Measurements from ENCODE around the gene PRMT1. TPM values are rescaled to one million over a fixed set of nuclear protein-coding genes. Genes with fewer than 3 reads are reported as not detected.

The PRMT1 gene
- polyA plus RNA-seq, 1 of the 3 experiments (the other 2 are of a cell fraction) = 789 TPM

GRCh38 chr19:49645592-49645991 lies 31.5 kb upstream of the PRMT1 start:
- no peak overlapping the region for H3K4me3 ChIP-seq (ENCODE audit: low read depth in 2 of 2, low read length in 1 of 2)
- no peaks in the 10 kb centered on the region for H3K9me2 ChIP-seq
- no peak overlapping the region for H2AFZ ChIP-seq (ENCODE audit: low read depth)
- H3K27me3 ChIP-seq (ENCODE audit: insufficient read depth) = no peaks in the 10 kb centered on the region
- no peak overlapping the region for H3K9ac ChIP-seq
- WGBS (ENCODE audit: low lambda C conversion rate) = 98% methylated on average over 11 of the region's 11 CpGs
- peaks cover 19% of the 10 kb centered on the region for H4K20me1 ChIP-seq (ENCODE audit: insufficient read depth)
- peaks cover 29 to 40% of the 10 kb centered on the region in 2 experiments for H3K36me3 ChIP-seq (replicated peaks in 1 of 2; ENCODE audit: control insufficient read depth in 1 of 2, insufficient read depth in 2 of 2, low read length in 1 of 2)
- no peak overlapping the region for H3K4me2 ChIP-seq
- peaks cover 9% of the 10 kb centered on the region for H3F3A ChIP-seq (replicated peaks; ENCODE audit: insufficient read depth)
- ChIA-PET CTCF (interaction anchor here (0.9 to 1.1 kb wide), 2 partner anchors 20 to 27 kb away, joined by 3 to 6 read pairs; partner anchors contain the start of genes BCL2L12 and IRF3), POLR2A (interaction anchor here (1.7 kb wide), 1 partner anchor 18 kb away, joined by 7 read pairs; no protein-coding TSS in a partner anchor)
- no peak overlapping the region for H3K27ac ChIP-seq (ENCODE audit: low read depth in 2 of 2, low read length in 1 of 2)
- H3K79me2 ChIP-seq (ENCODE audit: insufficient read depth) = peaks cover 90% of the 10 kb centered on the region
- TF ChIP-seq REST (IDR thresholded peaks at IDR 0.05; ENCODE audit: low read depth, low read length) = no peak
- TF ChIP-seq TAF1 (IDR thresholded peaks at IDR 0.05; ENCODE audit: borderline replicate concordance, low read depth, low read length) = no peak
- no peak for TF ChIP-seq EZH2phosphoT487 (IDR thresholded peaks at IDR 0.05; ENCODE audit: borderline replicate concordance, low read depth)
- TF ChIP-seq CTCF (IDR thresholded peaks at IDR 0.05) = no peak
- TF ChIP-seq SMC3 (IDR thresholded peaks at IDR 0.05; ENCODE audit: low read depth, low read length) = no peak
- TF ChIP-seq SIN3A (IDR thresholded peaks at IDR 0.05; ENCODE audit: borderline replicate concordance, low read depth, low read length) = no peak
- no peak for TF ChIP-seq TEAD4 (IDR thresholded peaks at IDR 0.05; ENCODE audit: borderline replicate concordance, insufficient read depth)
- no peak for TF ChIP-seq NFIC (IDR thresholded peaks at IDR 0.05; ENCODE audit: borderline replicate concordance)
- no peak for TF ChIP-seq IRF3 (IDR thresholded peaks at IDR 0.05; ENCODE audit: low read depth, low read length)
- TF ChIP-seq MAX (IDR thresholded peaks at IDR 0.05; ENCODE audit: low read depth) = no peak
- TF ChIP-seq RFX5 (IDR thresholded peaks at IDR 0.05; ENCODE audit: low read length) = no peak
- TF ChIP-seq RCOR1 (IDR thresholded peaks at IDR 0.05; ENCODE audit: low read length) = no peak
- no peak for TF ChIP-seq USF2 (IDR thresholded peaks at IDR 0.05; ENCODE audit: borderline replicate concordance, low read depth, low read length)
- TF ChIP-seq FOSL2 (IDR thresholded peaks at IDR 0.05; ENCODE audit: borderline replicate concordance, low read depth) = no peak
- TF ChIP-seq ELF1 (IDR thresholded peaks at IDR 0.05) = no peak
- TF ChIP-seq YY1 (IDR thresholded peaks at IDR 0.05; ENCODE audit: low read depth) = no peak
- TF ChIP-seq RAD21 (IDR thresholded peaks at IDR 0.05; ENCODE audit: low read length) = no peak
- no peak for TF ChIP-seq PBX3 (IDR thresholded peaks at IDR 0.05)
- no peak for TF ChIP-seq ZBTB33 (IDR thresholded peaks at IDR 0.05; ENCODE audit: borderline replicate concordance, low read depth)
- TF ChIP-seq GATA2 (CRISPR knock-in tag; IDR thresholded peaks at IDR 0.05) = no peak
- DNase-seq = no peak
- peaks cover 8 to 25% of the 10 kb centered on the region in 2 experiments for H3K4me1 ChIP-seq (ENCODE audit: control insufficient read depth in 1 of 2, insufficient read depth in 2 of 2, low read depth in 1 of 2, low read length in 1 of 2)
- H3K9me3 ChIP-seq = no peaks in the 10 kb centered on the region

Measured in SK-N-SH (cell line).